ENCODE results near the gene SNRPA.
A peak's percentile ranks its signal among the peaks of the same experiment; 100 is the strongest.
"Not testable (repeated sequence)": the region's sequence is repeated elsewhere in the genome, so short reads cannot be mapped to it uniquely, and the experiment has no call there.

SNRPA gene

GRCh38 chr19:40716482-40717324 lies 34.3 kb upstream of the SNRPA start, which contains the start of the genes COQ8B and ITPKC:
Gene COQ8B, minus strand, starts transcription at chr19:40716886. Its CDS starts 2,254 bp downstream, at chr19:40714632.
Gene ITPKC, plus strand, starts transcription at chr19:40717112. Its CDS starts 24 bp downstream, at chr19:40717136.
- H3K4me3 Mint-ChIP-seq: peak within 1 kb of the TSS; percentile 88

GRCh38 chr19:40717325-40717879 lies 33.6 kb upstream of the SNRPA start:
- Mint-ChIP-seq H3K4me1 (ENCODE audit: low read depth) (peaks cover 76% of the 10 kb centered on the region), H3K27me3 (no peaks in the 10 kb centered on the region), H3K27ac (peak overlapping the region; percentile 95), H3K36me3 (ENCODE audit: low read depth) (peaks cover 31% of the 10 kb centered on the region), H3K9me3 (no peaks in the 10 kb centered on the region), H3K4me3 (peak overlapping the region; percentile 87)
- intact Hi-C loops (cut with micrococcal nuclease): loop anchor here (10.0 kb wide), 1 partner anchor 57 kb away; the partner anchor contains the start of genes MIA and RAB4B

More at GRCh38 chr19:40716482-40717324, 34.3 kb upstream of the SNRPA start, which contains the start of the genes COQ8B and ITPKC:
- Mint-ChIP-seq H3K27ac (peak within 1 kb of the TSS; percentile 95), H3K9me3 (no peaks in the 10 kb centered on the region), H3K4me1 (ENCODE audit: low read depth) (peaks cover 69% of the 10 kb centered on the region), H3K27me3 (no peaks in the 10 kb centered on the region), H3K36me3 (ENCODE audit: low read depth) (peaks cover 31% of the 10 kb centered on the region)
- intact Hi-C loops (cut with micrococcal nuclease): loop anchor here (1.0 to 10.0 kb wide), 2 partner anchors 34 to 58 kb away; partner anchors contain the start of genes ACTMAP, MIA and RAB4B

- Mint-ChIP-seq H3K27me3 (no peaks in the 10 kb centered on the region), H3K9me3 (no peaks in the 10 kb centered on the region), H3K4me1 (ENCODE audit: low read depth) (peaks cover 80% of the 10 kb centered on the region), H3K27ac (peak overlapping the region; percentile 95), H3K36me3 (ENCODE audit: low read depth) (peaks cover 34% of the 10 kb centered on the region), H3K4me3 (peak overlapping the region; percentile 87)
- intact Hi-C loops (cut with micrococcal nuclease): loop anchor here (10.0 kb wide), 1 partner anchor 57 kb away; the partner anchor contains the start of genes MIA and RAB4B
Observed at GRCh38 chr19:40717880-40718773, 32.9 kb upstream of the SNRPA start.

GRCh38 chr19:40718774-40719391 lies 32.1 kb upstream of the SNRPA start:
- peaks cover 81% of the 10 kb centered on the region for H3K4me1 Mint-ChIP-seq (ENCODE audit: low read depth)
- H3K9me3 Mint-ChIP-seq: no peaks in the 10 kb centered on the region
- peaks cover 37% of the 10 kb centered on the region for H3K36me3 Mint-ChIP-seq (ENCODE audit: low read depth)
- peak overlapping the region; percentile 87 for H3K4me3 Mint-ChIP-seq
- peak overlapping the region; percentile 95 for H3K27ac Mint-ChIP-seq
- intact Hi-C loops (cut with micrococcal nuclease): loop anchor here (10.0 kb wide), 1 partner anchor 56 kb away; the partner anchor contains the start of genes MIA and RAB4B
- no peaks in the 10 kb centered on the region for H3K27me3 Mint-ChIP-seq

GRCh38 chr19:40719414-40719894 lies 31.5 kb upstream of the SNRPA start:
- H3K4me3 Mint-ChIP-seq: no peak overlapping the region
- H3K36me3 Mint-ChIP-seq (ENCODE audit: low read depth): peaks cover 39% of the 10 kb centered on the region
- intact Hi-C loops (cut with micrococcal nuclease): loop anchor here (10.0 kb wide), 1 partner anchor 55 kb away; the partner anchor contains the start of genes MIA and RAB4B
- peak overlapping the region; percentile 95 for H3K27ac Mint-ChIP-seq
- peaks cover 78% of the 10 kb centered on the region for H3K4me1 Mint-ChIP-seq (ENCODE audit: low read depth)
- no peaks in the 10 kb centered on the region for H3K27me3 Mint-ChIP-seq
- no peaks in the 10 kb centered on the region for H3K9me3 Mint-ChIP-seq

GRCh38 chr19:40721140-40721486 lies 29.9 kb upstream of the SNRPA start:
- H3K9me3 Mint-ChIP-seq: no peaks in the 10 kb centered on the region
- H3K36me3 Mint-ChIP-seq (ENCODE audit: low read depth): peaks cover 48% of the 10 kb centered on the region
- no peaks in the 10 kb centered on the region for H3K27me3 Mint-ChIP-seq
- H3K4me3 Mint-ChIP-seq: peak overlapping the region; percentile 74
- peak overlapping the region; percentile 56 for H3K27ac Mint-ChIP-seq
- intact Hi-C loops (cut with micrococcal nuclease): no loop called here
- peaks cover 66% of the 10 kb centered on the region for H3K4me1 Mint-ChIP-seq (ENCODE audit: low read depth)

- intact Hi-C loops (cut with micrococcal nuclease): no loop called here
- Mint-ChIP-seq H3K9me3 (no peaks in the 10 kb centered on the region), H3K36me3 (ENCODE audit: low read depth) (peaks cover 52% of the 10 kb centered on the region), H3K4me1 (ENCODE audit: low read depth) (peaks cover 61% of the 10 kb centered on the region), H3K27ac (no peak overlapping the region), H3K4me3 (no peak overlapping the region), H3K27me3 (no peaks in the 10 kb centered on the region)
Observed at GRCh38 chr19:40721936-40722661, 28.9 kb upstream of the SNRPA start.

GRCh38 chr19:40723661-40724254 lies 27.2 kb upstream of the SNRPA start:
- no peaks in the 10 kb centered on the region for H3K9me3 Mint-ChIP-seq
- peaks cover 47% of the 10 kb centered on the region for H3K4me1 Mint-ChIP-seq (ENCODE audit: low read depth)
- H3K27me3 Mint-ChIP-seq: no peaks in the 10 kb centered on the region
- intact Hi-C loops (cut with micrococcal nuclease): no loop called here
- H3K4me3 Mint-ChIP-seq: no peak overlapping the region
- H3K27ac Mint-ChIP-seq: no peak overlapping the region
- peaks cover 69% of the 10 kb centered on the region for H3K36me3 Mint-ChIP-seq (ENCODE audit: low read depth)

- Mint-ChIP-seq H3K9me3 (no peaks in the 10 kb centered on the region), H3K27ac (no peak overlapping the region), H3K4me1 (ENCODE audit: low read depth) (peaks cover 41% of the 10 kb centered on the region), H3K4me3 (no peak overlapping the region), H3K27me3 (no peaks in the 10 kb centered on the region), H3K36me3 (ENCODE audit: low read depth) (peaks cover 74% of the 10 kb centered on the region)
- intact Hi-C loops (cut with micrococcal nuclease): no loop called here
Observed at GRCh38 chr19:40724315-40724714, 26.7 kb upstream of the SNRPA start.

GRCh38 chr19:40724855-40725254 lies 26.1 kb upstream of the SNRPA start:
- no peak overlapping the region for H3K27ac Mint-ChIP-seq
- intact Hi-C loops (cut with micrococcal nuclease): no loop called here
- no peak overlapping the region for H3K4me3 Mint-ChIP-seq
- H3K36me3 Mint-ChIP-seq (ENCODE audit: low read depth): peaks cover 80% of the 10 kb centered on the region
- no peaks in the 10 kb centered on the region for H3K27me3 Mint-ChIP-seq
- H3K4me1 Mint-ChIP-seq (ENCODE audit: low read depth): peaks cover 40% of the 10 kb centered on the region
- H3K9me3 Mint-ChIP-seq: no peaks in the 10 kb centered on the region

GRCh38 chr19:40726279-40726678 lies 24.7 kb upstream of the SNRPA start:
- H3K36me3 Mint-ChIP-seq (ENCODE audit: low read depth): peaks cover 94% of the 10 kb centered on the region
- no peak overlapping the region for H3K27ac Mint-ChIP-seq
- intact Hi-C loops (cut with micrococcal nuclease): no loop called here
- H3K27me3 Mint-ChIP-seq: no peaks in the 10 kb centered on the region
- H3K4me3 Mint-ChIP-seq: no peak overlapping the region
- peaks cover 26% of the 10 kb centered on the region for H3K4me1 Mint-ChIP-seq (ENCODE audit: low read depth)
- H3K9me3 Mint-ChIP-seq: no peaks in the 10 kb centered on the region

GRCh38 chr19:40730065-40730464 lies 20.9 kb upstream of the SNRPA start:
- H3K27ac Mint-ChIP-seq; H3K4me3 Mint-ChIP-seq; H3K4me1 Mint-ChIP-seq (ENCODE audit: low read depth); intact Hi-C loops (cut with micrococcal nuclease); H3K27me3 Mint-ChIP-seq; H3K9me3 Mint-ChIP-seq: not testable (repeated sequence)
- H3K36me3 Mint-ChIP-seq (ENCODE audit: low read depth): peaks cover 100% of the 10 kb centered on the region

All from dendritic cell treated with granulocyte-macrophage colony-stimulating factor and Interleukin-4, amounts not matched to agents 40 ng/mL and 50 ng/mL, for 4 days (primary cell).